ENCODE measurements around the gene UBE2V1. TPM values are rescaled to one million over a fixed set of nuclear protein-coding genes. Genes with fewer than 3 reads are reported as not detected.

The UBE2V1 gene
- total and polyA plus RNA-seq, 2 donors (not counting 1 experiment from before 2014, with no cell fraction given) = 69.2 to 158 TPM

DNA sequence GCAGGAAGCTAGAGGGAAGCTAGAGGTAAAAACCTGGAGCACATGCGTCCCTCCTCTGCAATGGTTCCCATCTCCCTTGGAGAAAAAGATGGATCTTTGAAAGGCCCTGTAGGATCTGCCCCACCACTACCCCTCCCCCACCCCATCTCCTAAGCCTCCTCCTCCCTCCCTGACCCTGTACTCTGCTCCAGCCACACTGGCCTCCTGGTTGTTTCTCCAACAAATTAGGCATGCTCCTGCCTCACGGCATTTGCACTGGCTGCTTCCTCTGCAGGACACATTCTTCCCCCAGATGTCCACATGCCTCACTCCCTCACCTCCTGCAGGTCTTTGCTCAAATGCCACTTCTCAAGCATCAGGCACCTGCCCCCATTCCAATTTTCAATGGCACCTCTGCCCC, 45.5 kb downstream of the UBE2V1 start:
- no peak for ATAC-seq (ENCODE audit: low read depth)
- no peak overlapping the region for H3K4me2 ChIP-seq (replicated peaks; ENCODE audit: low read depth, low read length, poor library complexity, severe bottlenecking)
- no peaks in the 10 kb centered on the region for H3K79me2 ChIP-seq (ENCODE audit: control insufficient read depth, insufficient read depth, low read length)
- ChIA-PET CTCF (interaction anchor here (0.7 to 15.9 kb wide), 2 partner anchors 11 to 89 kb away, joined by 3 to 531 read pairs; partner anchors contain the start of gene SNAI1), POLR2A (no interaction called here)
- intact Hi-C loops (cut with micrococcal nuclease) = no loop called here
- WGBS (ENCODE audit: insufficient coverage) = 96% methylated on average over 2 of the region's 2 CpGs
- no peak overlapping the region for H3K4me3 ChIP-seq (ENCODE audit: control extremely low read depth in 1 of 5, extremely low read depth in 1 of 5, insufficient read depth in 1 of 5, low read depth in 2 of 5, low read length in 4 of 5)
- TF ChIP-seq, protein P1, sequence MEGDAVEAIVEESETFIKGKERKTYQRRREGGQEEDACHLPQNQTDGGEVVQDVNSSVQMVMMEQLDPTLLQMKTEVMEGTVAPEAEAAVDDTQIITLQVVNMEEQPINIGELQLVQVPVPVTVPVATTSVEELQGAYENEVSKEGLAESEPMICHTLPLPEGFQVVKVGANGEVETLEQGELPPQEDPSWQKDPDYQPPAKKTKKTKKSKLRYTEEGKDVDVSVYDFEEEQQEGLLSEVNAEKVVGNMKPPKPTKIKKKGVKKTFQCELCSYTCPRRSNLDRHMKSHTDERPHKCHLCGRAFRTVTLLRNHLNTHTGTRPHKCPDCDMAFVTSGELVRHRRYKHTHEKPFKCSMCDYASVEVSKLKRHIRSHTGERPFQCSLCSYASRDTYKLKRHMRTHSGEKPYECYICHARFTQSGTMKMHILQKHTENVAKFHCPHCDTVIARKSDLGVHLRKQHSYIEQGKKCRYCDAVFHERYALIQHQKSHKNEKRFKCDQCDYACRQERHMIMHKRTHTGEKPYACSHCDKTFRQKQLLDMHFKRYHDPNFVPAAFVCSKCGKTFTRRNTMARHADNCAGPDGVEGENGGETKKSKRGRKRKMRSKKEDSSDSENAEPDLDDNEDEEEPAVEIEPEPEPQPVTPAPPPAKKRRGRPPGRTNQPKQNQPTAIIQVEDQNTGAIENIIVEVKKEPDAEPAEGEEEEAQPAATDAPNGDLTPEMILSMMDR (IDR thresholded peaks at IDR 0.05) = no peak
- no peak for TF ChIP-seq EZH2 (IDR thresholded peaks at IDR 0.05; ENCODE audit: borderline replicate concordance, insufficient read depth, low read depth, low read length, poor library complexity, severe bottlenecking)
- H3K27ac ChIP-seq (ENCODE audit: low read length in 2 of 2) = no peak overlapping the region
- no peak overlapping the region for H3K4me3 Mint-ChIP-seq
- H3K4me1 ChIP-seq (ENCODE audit: control insufficient read depth in 2 of 2, insufficient read depth in 2 of 2, low read length in 2 of 2) = peaks cover 5 to 10% of the 10 kb centered on the region in 2 donors
- H3K9me3 ChIP-seq (ENCODE audit: control extremely low read depth in 1 of 3, control insufficient read depth in 2 of 3, insufficient read depth in 1 of 3, low read length in 2 of 3) = no peaks in the 10 kb centered on the region
- H3K27ac Mint-ChIP-seq = no peak overlapping the region
- no peaks in the 10 kb centered on the region for H3K9me3 Mint-ChIP-seq (ENCODE audit: insufficient read depth)
- no peaks in the 10 kb centered on the region for H4K20me1 ChIP-seq (ENCODE audit: control insufficient read depth, insufficient read depth, low read length, poor library complexity, severe bottlenecking)
- H3K4me1 Mint-ChIP-seq = peaks cover 5% of the 10 kb centered on the region
- H3K27me3 ChIP-seq (replicated peaks in 1 of 4; ENCODE audit: control extremely low read depth in 1 of 4, control insufficient read depth in 3 of 4, insufficient read depth in 4 of 4, low read length in 3 of 4) = no peaks in the 10 kb centered on the region
- H3K27me3 Mint-ChIP-seq = no peaks in the 10 kb centered on the region
- H3K9ac ChIP-seq (ENCODE audit: low read length) = no peak overlapping the region
- no peaks in the 10 kb centered on the region for H3K36me3 ChIP-seq (replicated peaks in 1 of 2; ENCODE audit: control extremely low read depth in 1 of 2, control insufficient read depth in 1 of 2, extremely low read depth in 1 of 2, insufficient read depth in 2 of 2, low read length in 1 of 2)
- H2AFZ ChIP-seq (ENCODE audit: insufficient read depth, low read depth, low read length, poor library complexity, severe bottlenecking) = no peak overlapping the region
- no peak for DNase-seq

DNA sequence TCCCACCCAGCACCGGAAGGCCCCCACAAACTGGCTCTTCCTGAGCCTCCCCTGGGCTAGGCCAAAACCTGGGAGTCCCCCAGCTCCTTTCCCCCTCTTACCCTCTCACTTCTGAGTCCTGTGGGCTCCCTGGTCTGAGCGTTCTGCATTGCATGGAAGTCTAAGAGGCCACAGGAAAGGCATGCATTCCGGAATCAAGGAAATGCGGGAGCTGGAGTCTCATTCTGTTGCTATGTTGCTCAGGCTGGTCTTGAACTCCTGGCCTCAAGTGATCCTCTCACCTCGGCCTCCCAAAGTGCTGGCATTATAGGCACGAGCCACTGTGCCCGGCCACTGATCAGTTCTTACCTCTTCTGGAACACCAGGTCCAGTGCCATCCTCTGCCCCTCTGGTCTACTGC, 45.9 kb downstream of the UBE2V1 start:
- Mint-ChIP-seq H3K4me1 (peaks cover 5% of the 10 kb centered on the region), H3K27me3 (no peaks in the 10 kb centered on the region), H3K9me3 (ENCODE audit: insufficient read depth) (no peaks in the 10 kb centered on the region), H3K27ac (no peak overlapping the region), H3K4me3 (no peak overlapping the region)
- Histone ChIP-seq H3K4me3 (ENCODE audit: control extremely low read depth in 1 of 5, extremely low read depth in 1 of 5, insufficient read depth in 1 of 5, low read depth in 2 of 5, low read length in 4 of 5) (no peak overlapping the region), H3K36me3 (replicated peaks in 1 of 2; ENCODE audit: control extremely low read depth in 1 of 2, control insufficient read depth in 1 of 2, extremely low read depth in 1 of 2, insufficient read depth in 2 of 2, low read length in 1 of 2) (no peaks in the 10 kb centered on the region), H3K27ac (ENCODE audit: low read length in 2 of 2) (no peak overlapping the region), H3K79me2 (ENCODE audit: control insufficient read depth, insufficient read depth, low read length) (no peaks in the 10 kb centered on the region), H3K9ac (ENCODE audit: low read length) (no peak overlapping the region), H3K27me3 (replicated peaks in 1 of 4; ENCODE audit: control extremely low read depth in 1 of 4, control insufficient read depth in 3 of 4, insufficient read depth in 4 of 4, low read length in 3 of 4) (no peaks in the 10 kb centered on the region), H3K9me3 (ENCODE audit: control extremely low read depth in 1 of 3, control insufficient read depth in 2 of 3, insufficient read depth in 1 of 3, low read length in 2 of 3) (no peaks in the 10 kb centered on the region), H3K4me2 (replicated peaks; ENCODE audit: low read depth, low read length, poor library complexity, severe bottlenecking) (no peak overlapping the region), H2AFZ (ENCODE audit: insufficient read depth, low read depth, low read length, poor library complexity, severe bottlenecking) (no peak overlapping the region), H4K20me1 (ENCODE audit: control insufficient read depth, insufficient read depth, low read length, poor library complexity, severe bottlenecking) (no peaks in the 10 kb centered on the region), H3K4me1 (ENCODE audit: control insufficient read depth in 2 of 2, insufficient read depth in 2 of 2, low read length in 2 of 2) (peaks cover 5 to 10% of the 10 kb centered on the region in 2 donors)
- TF ChIP-seq EZH2 (IDR thresholded peaks at IDR 0.05; ENCODE audit: borderline replicate concordance, insufficient read depth, low read depth, low read length, poor library complexity, severe bottlenecking) = no peak
- TF ChIP-seq, protein P1 (IDR thresholded peaks at IDR 0.05) = no peak
- CTCF ChIA-PET = interaction anchor here (0.7 to 15.9 kb wide), 3 partner anchors 11 to 88 kb away, joined by 3 to 531 read pairs (median 3); partner anchors contain the start of gene SNAI1
- POLR2A ChIA-PET = no interaction called here
- intact Hi-C loops (cut with micrococcal nuclease) = no loop called here
- WGBS (ENCODE audit: insufficient coverage) = 91% methylated on average over 7 of the region's 7 CpGs
- ATAC-seq (ENCODE audit: low read depth) (no peak), DNase-seq (no peak)
